ENCODE data around the gene LYRM1.
"Not testable (repeated sequence)": the region's sequence is repeated elsewhere in the genome, so short reads cannot be mapped to it uniquely, and the experiment has no call there.

Gene LYRM1

GRCh38 chr16:20900299-20901067 is at the start of gene LYRM1, which contains the start of gene DCUN1D3:
Gene LYRM1 (plus strand): TSS chr16:20900771. CDS start chr16:20915556, 14,785 bp downstream.
Gene DCUN1D3 (minus strand): TSS chr16:20900358. CDS start chr16:20862538, 37,820 bp downstream.
- DNase-seq, result peak; percentile 91

DNA sequence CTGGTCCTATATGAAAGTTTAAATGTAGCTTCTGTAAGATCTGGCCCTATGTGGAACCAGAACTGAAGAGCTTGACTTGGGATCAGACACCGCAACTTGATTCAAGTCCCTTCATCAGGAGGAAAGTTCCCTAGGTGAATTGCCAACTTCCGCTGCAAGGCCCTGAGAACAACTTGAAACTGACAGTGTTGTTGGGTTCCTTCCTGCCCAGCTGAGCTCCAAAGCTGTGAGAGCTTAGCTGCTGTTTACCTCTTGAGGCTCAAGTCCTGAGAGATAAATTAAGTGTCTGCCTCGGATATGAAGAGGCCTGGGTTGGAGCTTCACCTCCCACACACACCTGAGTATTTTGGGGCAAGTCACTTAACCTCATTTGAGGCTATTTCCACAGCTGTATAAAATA is 49.6 kb upstream of the LYRM1 start:
- no peak for DNase-seq

DNA sequence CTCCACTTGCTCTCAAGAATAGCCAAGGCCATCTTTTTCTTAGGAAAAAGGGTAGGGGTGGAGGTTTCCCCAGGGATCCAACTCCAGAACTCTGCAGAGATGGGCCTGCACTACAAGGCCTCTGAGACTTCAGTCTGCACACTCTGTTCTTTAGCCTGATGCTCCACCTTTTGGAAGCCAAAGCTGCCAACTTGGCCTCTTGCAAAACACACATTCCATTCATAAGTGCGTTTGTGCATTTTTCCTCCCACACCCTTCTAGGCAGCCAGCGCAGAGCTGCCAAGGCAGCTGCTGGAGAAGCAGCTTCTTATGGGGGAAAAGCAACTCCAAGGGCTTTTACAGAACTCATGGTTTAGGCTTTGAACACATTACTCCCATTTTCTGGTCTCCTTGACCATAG is 49.0 kb upstream of the LYRM1 start:
- DNase-seq, result no peak

- DNase-seq, result no peak
Observed at GRCh38 chr16:20853143-20853542, 47.4 kb upstream of the LYRM1 start.

- DNase-seq, result no peak
Observed at GRCh38 chr16:20853981-20854620, 46.5 kb upstream of the LYRM1 start.

DNA sequence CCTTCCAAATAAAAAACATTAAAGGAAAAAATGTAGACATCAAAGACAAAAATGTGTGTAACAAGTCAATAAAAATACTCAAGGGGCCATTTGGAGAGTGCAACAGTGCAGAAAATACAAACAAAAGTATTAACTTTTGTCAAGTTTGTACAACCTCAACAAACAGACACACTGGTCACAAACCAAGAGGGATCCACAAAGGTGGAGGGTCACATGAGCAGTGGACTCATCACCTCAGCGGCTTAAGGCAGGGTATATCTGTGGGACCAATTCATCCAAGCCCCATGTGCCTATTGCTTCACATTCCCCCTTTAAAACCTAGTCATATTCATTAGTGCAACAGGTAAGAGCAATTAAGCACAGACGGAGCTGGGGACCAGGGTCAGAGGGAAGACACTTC is 45.6 kb upstream of the LYRM1 start:
- DNase-seq, result no peak

- DNase-seq, result no peak
Observed at GRCh38 chr16:20857281-20857680, 43.3 kb upstream of the LYRM1 start.

DNA sequence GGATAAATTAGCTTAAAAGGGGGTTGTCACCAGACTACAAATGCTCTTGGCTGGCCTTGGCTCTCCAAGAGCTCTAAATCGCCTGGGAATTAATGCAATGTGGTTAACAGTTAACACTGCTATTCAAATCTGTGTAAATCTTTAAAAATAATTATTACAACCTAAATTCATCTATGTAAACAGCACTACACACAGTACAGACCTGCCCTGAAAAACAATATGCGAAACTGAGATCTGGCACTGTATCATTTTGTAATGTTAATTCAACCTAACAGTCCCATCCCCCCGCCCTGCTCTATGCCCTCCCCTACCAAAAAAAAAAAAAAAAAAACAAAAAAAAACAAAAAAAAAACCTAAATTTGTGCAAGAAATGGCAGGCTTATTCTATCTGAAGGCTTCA is 41.3 kb upstream of the LYRM1 start:
- no peak for DNase-seq

DNA sequence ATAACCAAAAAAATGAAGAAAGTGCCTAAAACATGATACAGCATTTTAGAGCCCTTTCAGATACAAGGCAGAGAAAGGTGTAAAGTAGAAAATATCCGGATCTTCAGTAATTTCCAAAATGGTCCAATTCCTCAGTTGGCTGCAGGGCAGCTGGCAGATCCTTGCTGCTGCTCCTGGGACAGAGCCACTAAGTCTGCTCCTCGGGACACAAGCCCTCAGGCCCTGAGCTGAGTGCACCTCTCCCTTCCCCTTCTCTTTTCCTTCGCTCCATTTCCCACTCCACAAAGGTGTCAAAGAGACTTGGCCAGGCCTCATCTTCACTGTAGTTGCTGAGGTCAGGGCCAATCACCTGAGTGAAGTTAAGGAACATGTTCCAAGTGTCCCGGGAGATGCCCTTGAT is 40.9 kb upstream of the LYRM1 start:
- no peak for DNase-seq

- DNase-seq, result no peak
Observed at GRCh38 chr16:20860361-20860760, 40.2 kb upstream of the LYRM1 start.

GRCh38 chr16:20860995-20861394 is 39.6 kb upstream of the LYRM1 start:
- DNase-seq, result not testable (repeated sequence)

DNA sequence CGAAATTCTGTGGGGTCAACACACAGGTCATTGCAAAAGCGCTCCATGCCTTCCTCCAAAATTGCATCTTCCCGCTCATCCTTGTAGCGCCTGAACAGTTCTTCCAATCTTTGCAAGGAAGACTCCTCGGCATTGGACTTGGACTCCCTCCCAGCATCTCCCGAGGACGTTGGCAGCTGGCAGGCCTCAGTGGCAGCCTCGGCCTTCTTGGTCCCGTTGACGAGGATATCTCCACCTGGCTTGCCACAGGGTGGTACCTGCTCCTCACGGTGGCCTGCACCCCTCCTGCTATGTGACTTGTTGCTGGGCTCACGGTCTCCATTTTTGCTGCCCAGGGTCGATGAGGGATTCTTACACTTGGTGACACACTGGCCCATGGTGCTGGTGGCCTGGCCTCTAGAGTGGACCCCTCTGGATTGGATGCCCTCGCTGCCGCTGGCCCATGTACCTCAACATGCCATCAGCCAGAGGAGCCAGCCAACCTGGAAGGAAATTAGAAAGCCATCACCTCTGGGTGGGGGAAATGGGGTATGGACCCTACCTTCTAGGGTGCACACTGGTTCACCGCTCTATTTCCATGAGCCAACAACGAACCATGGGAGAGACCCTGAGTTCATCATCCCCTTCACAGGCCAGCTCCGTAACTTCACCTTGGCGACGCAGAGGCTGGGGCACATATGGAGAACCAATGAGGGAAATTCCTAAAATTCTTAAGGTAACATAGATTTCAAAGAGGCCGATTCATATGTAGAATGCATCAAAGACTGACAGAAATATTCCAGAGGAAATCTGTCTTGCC is 38.2 kb upstream of the LYRM1 start:
- DNase-seq, result no peak

GRCh38 chr16:20864376-20864775 is 36.2 kb upstream of the LYRM1 start:
- DNase-seq, result not testable (repeated sequence)

DNA sequence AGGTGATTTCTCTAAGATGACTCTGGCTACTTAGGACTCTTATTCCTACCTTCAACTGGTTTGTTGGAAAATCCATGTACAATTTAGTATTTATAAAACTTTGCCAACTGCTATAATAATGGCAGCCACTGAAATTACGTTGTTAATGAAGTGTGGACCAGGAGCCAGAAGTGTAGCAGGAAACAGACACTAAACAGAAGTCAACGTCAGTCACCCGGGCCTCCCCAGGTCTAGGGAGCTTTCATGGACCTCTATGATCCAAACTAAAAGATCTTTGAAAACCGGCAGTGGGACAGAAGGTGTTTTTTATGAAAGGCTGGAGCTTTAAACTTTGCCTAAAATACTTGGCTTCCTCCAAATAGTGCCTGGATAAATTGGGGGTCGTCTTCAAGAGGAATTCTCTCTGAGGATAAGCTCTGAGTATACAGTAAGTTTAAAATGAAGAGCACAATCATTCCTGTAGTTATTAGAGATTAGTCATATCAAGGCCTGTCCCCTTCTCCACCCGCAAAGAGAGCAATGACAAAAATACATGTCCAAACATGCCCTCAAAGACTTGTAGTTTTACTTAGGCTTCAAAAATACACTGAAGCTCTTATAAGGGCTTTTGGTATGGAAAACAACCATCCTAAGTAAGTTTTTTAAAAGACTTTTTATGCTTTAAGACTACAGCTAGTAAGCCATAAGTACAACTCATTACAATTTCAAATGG is 35.0 kb upstream of the LYRM1 start:
- no peak for DNase-seq

DNA sequence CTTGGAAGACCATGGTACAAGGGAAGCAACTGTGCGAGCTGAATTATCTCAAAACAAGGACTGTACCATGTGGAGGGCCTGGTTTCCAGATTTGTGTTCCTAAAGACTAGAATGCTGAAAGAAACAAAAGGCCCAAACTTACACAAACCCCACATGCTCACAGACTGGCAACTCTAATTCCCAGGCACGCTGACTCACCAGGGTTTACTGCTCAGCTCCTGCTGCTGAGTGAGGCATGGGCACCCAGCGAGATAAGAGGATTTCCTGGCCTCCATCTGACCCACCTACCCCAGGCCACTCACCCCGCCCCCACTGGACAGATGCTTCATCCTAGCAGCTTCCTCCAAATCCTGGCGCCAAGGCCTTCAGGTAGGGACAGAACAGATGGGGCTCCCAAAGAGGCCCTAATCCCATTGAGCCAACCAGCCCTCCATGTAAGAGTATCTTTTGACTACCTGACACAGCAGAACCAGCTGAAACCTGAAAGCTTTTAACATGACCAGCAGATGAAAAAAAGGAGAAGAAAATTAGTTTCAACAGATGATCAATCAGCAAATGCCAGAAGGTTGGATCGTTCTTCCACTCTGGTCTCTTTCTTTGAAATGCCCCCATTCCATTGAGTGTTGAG is 34.3 kb upstream of the LYRM1 start:
- DNase-seq, result no peak

GRCh38 chr16:20866801-20867200 is 33.8 kb upstream of the LYRM1 start:
- no peak for DNase-seq

DNA sequence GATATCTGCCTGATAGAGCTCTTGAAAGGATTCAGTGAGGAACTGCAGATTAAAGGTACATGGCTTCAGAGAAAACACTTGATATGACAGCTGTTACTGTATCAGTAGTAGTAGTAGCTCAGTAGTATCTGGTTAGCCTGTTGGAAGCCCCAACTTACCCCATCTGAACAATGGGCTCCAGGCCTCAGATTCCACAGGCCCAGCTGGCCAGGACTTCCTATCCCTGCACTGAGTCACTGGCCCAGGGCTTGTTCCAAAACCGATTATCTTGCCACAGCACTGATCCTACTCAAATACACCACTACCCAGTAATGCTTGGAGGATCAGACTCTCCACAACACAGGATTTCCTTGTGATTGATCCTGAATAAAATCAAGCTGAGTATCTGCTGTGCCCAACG is 33.0 kb upstream of the LYRM1 start:
- DNase-seq, result no peak

- no peak for DNase-seq
Observed at GRCh38 chr16:20868890-20869289, 31.7 kb upstream of the LYRM1 start.

DNA sequence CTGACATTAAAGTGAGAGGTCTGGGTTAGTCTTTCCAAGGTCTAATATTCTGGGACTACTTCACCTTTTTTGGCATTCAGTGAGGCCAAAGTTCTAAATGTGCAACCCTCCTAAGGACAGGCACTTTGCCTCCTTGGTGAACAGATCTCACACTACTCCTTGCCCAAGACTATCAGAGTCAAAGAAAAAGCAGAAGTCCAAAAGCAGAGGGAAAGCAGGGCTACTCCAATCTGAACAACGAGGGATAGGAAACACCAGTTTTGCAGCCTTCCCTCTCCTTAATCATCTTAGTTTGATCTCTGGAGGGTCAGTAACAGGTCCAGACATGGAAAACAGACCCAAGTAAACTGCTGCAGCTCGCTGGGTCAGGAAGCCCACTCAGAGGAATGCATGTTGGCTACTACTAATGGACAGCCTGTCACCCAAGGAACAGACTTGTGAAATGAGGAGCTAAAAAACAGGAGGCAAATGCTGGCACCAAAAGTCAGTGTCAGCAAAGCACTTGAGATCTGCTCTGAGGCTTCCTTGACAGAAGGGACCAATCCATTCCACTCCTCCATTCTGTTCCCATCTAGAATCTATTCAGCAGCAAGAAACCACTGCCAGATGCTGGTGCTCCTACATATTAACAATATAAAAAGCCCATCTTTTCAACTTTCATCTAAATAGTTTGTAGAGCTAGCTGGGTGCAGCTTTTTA is 30.3 kb upstream of the LYRM1 start:
- no peak for DNase-seq

- no peak for DNase-seq
Observed at GRCh38 chr16:20871258-20871657, 29.3 kb upstream of the LYRM1 start.

- no peak for DNase-seq
Observed at GRCh38 chr16:20871941-20872815, 28.4 kb upstream of the LYRM1 start.

Measured in CD4-positive, alpha-beta T cell treated with Interleukin-4 for 4 hours (primary cell).